HEK293 (cell line): Measurements from ENCODE around the gene PLEKHA7.

Experiments used
- CTCF ChIP-seq: fragments of 450-650 bp; formaldehyde crosslinking; IDR thresholded peaks from 2 replicates; pipeline ENCODE4 v1.5.1; 2016; ENCODE audit warnings: missing biosample characterization, missing genetic modification characterization
- GLIS1 ChIP-seq: fragments of 450-650 bp; formaldehyde crosslinking; IDR thresholded peaks from 2 replicates; pipeline ENCODE4 v1.5.1; 2016; ENCODE audit warnings: missing biosample characterization, missing genetic modification characterization
- ZNF704 ChIP-seq: fragments of 450-650 bp; formaldehyde crosslinking; IDR thresholded peaks from 2 replicates; pipeline ENCODE4 v1.5.1; 2016; ENCODE audit warnings: missing biosample characterization, missing genetic modification characterization

GRCh38 chr11:16863389-16863788, 150.8 kb downstream of the PLEKHA7 start:
- no peak for TF ChIP-seq ZNF704 (tag by site-specific recombination)
- no peak for TF ChIP-seq GLIS1 (tag by site-specific recombination)
- no peak for TF ChIP-seq CTCF (tag by site-specific recombination)
